ENCODE results near the gene KIAA1328. TPM values are rescaled to one million over a fixed set of nuclear protein-coding genes. Genes with fewer than 3 reads are reported as not detected.

Gene KIAA1328
- polyA plus RNA-seq, 1 donor from 2014 or later, result 8.5 TPM

DNA sequence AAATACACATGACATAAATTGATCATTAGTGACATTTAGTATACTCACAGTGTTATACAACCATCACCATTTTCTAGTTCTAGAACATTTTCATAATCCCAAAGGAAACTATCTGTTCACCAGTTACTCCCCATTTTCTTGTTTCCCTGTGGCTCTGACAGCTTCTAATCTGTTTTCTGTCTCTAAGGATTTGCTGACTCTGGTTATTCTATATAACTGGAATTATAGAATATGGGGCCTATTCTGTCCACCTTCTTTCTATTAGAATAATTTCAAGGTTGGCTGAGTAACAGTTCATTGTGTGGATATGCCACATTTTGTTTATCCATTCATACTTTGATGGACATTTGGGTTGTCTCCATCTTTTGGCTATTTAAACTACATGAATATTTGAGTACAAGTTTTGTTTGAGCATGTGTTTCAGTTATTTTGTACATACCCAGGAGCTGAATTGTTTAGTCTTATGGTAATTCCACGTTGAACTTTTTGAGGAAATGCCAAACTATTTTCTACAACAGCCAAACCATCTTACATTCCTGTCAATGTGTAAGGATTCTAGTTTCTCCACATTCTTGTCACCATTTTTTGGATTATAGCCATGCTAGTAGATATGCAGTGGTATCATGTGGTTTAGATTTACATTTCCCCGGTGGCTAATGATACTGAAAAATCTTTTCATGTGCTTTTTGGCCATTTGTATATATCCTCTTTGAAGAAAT, 20.5 kb downstream of the KIAA1328 start:
- Histone ChIP-seq H3K4me3 (ENCODE audit: low read length) (no peak overlapping the region), H2AFZ (ENCODE audit: low read depth, low read length) (no peak overlapping the region), H3K9me3 (ENCODE audit: low read length) (no peaks in the 10 kb centered on the region), H3K4me2 (ENCODE audit: low read length) (no peak overlapping the region), H3K79me2 (replicated peaks; ENCODE audit: insufficient read depth, low read length) (no peaks in the 10 kb centered on the region), H3K27me3 (ENCODE audit: insufficient read depth, low read depth, low read length) (no peaks in the 10 kb centered on the region), H3K27ac (ENCODE audit: low read length) (no peak overlapping the region), H3K9me2 (ENCODE audit: insufficient read depth, low read length) (no peaks in the 10 kb centered on the region), H3K9ac (ENCODE audit: low read length) (no peak overlapping the region), H3F3A (ENCODE audit: insufficient read depth, low read length, poor library complexity, severe bottlenecking) (no peaks in the 10 kb centered on the region), H3K36me3 (ENCODE audit: insufficient read depth, low read length) (no peaks in the 10 kb centered on the region), H4K20me1 (ENCODE audit: insufficient read depth) (no peaks in the 10 kb centered on the region)
- TF ChIP-seq RAD21 (conservative IDR thresholded peaks at IDR 0.05), result no peak
- no peak for TF ChIP-seq TAF1 (IDR thresholded peaks at IDR 0.05; ENCODE audit: low read depth)
- no peak for TF ChIP-seq EP300 (conservative IDR thresholded peaks at IDR 0.05; ENCODE audit: poor library complexity, severe bottlenecking)
- no peak for TF ChIP-seq POLR2AphosphoS5 (IDR thresholded peaks at IDR 0.05)
- TF ChIP-seq CTCF (IDR thresholded peaks at IDR 0.05; ENCODE audit: poor library complexity, severe bottlenecking), result no peak
- TF ChIP-seq REST (IDR thresholded peaks at IDR 0.05; ENCODE audit: borderline replicate concordance), result no peak
- no peak for TF ChIP-seq EZH2 (IDR thresholded peaks at IDR 0.05; ENCODE audit: borderline replicate concordance, insufficient read depth, low read length, poor library complexity, severe bottlenecking)
- no peak for TF ChIP-seq MXI1 (conservative IDR thresholded peaks at IDR 0.05; ENCODE audit: poor library complexity, severe bottlenecking)
- no peak for TF ChIP-seq SMC3 (conservative IDR thresholded peaks at IDR 0.05; ENCODE audit: poor library complexity)

GRCh38 chr18:36850527-36851201, 21.7 kb downstream of the KIAA1328 start:
- Histone ChIP-seq H3K9me2 (ENCODE audit: insufficient read depth, low read length) (no peaks in the 10 kb centered on the region), H4K20me1 (ENCODE audit: insufficient read depth) (no peaks in the 10 kb centered on the region), H3K36me3 (ENCODE audit: insufficient read depth, low read length) (no peaks in the 10 kb centered on the region), H3F3A (ENCODE audit: insufficient read depth, low read length, poor library complexity, severe bottlenecking) (no peaks in the 10 kb centered on the region), H3K4me3 (ENCODE audit: low read length) (no peak overlapping the region), H3K9me3 (ENCODE audit: low read length) (no peaks in the 10 kb centered on the region), H2AFZ (ENCODE audit: low read depth, low read length) (no peak overlapping the region), H3K27ac (ENCODE audit: low read length) (no peak overlapping the region), H3K79me2 (replicated peaks; ENCODE audit: insufficient read depth, low read length) (no peaks in the 10 kb centered on the region), H3K27me3 (ENCODE audit: insufficient read depth, low read depth, low read length) (no peaks in the 10 kb centered on the region), H3K9ac (ENCODE audit: low read length) (no peak overlapping the region), H3K4me2 (ENCODE audit: low read length) (no peak overlapping the region)
- TF ChIP-seq EP300 (conservative IDR thresholded peaks at IDR 0.05; ENCODE audit: poor library complexity, severe bottlenecking) (no peak), TAF1 (IDR thresholded peaks at IDR 0.05; ENCODE audit: low read depth) (no peak), POLR2AphosphoS5 (IDR thresholded peaks at IDR 0.05) (no peak), EZH2 (IDR thresholded peaks at IDR 0.05; ENCODE audit: borderline replicate concordance, insufficient read depth, low read length, poor library complexity, severe bottlenecking) (no peak), RAD21 (conservative IDR thresholded peaks at IDR 0.05) (no peak), REST (IDR thresholded peaks at IDR 0.05; ENCODE audit: borderline replicate concordance) (no peak), MXI1 (conservative IDR thresholded peaks at IDR 0.05; ENCODE audit: poor library complexity, severe bottlenecking) (no peak), SMC3 (conservative IDR thresholded peaks at IDR 0.05; ENCODE audit: poor library complexity) (no peak), CTCF (IDR thresholded peaks at IDR 0.05; ENCODE audit: poor library complexity, severe bottlenecking) (no peak)

All from neural cell (in vitro differentiated cells).